ENCODE data around the gene HNRNPA0. TPM values are rescaled to one million over a fixed set of nuclear protein-coding genes. Genes with fewer than 3 reads are reported as not detected.

HNRNPA0 gene
- total RNA-seq, 1 experiment from 2014 or later = 68.5 TPM

- peaks cover 2% of the 10 kb centered on the region for H3K79me1 ChIP-seq (ENCODE audit: insufficient read depth, low read depth, low read length, poor library complexity, severe bottlenecking)
- no peak overlapping the region for H2BK120ac ChIP-seq (ENCODE audit: low read depth, low read length, poor library complexity, severe bottlenecking)
- no peak overlapping the region for H2BK12ac ChIP-seq (ENCODE audit: insufficient read length, low read depth, low read length)
- H2BK20ac ChIP-seq (ENCODE audit: low read depth, low read length, poor library complexity, severe bottlenecking) = no peak overlapping the region
- H4K91ac ChIP-seq (ENCODE audit: insufficient read length, low read depth, low read length) = no peak overlapping the region
- no peak overlapping the region for H3K18ac ChIP-seq (ENCODE audit: insufficient read length, low read depth, low read length)
- Mint-ChIP-seq H3K4me3 (no peak overlapping the region), H3K27me3 (ENCODE audit: low read depth) (no peaks in the 10 kb centered on the region), H3K9me3 (peaks cover 14 to 16% of the 10 kb centered on the region in 2 experiments), H3K4me1 (no peaks in the 10 kb centered on the region), H3K27ac (no peak overlapping the region), H3K36me3 (ENCODE audit: insufficient read depth in 1 of 3, low read depth in 3 of 3) (peaks cover 24 to 33% (median 31%) of the 10 kb centered on the region in 3 experiments)
- no peaks in the 10 kb centered on the region for H3K27me3 ChIP-seq (ENCODE audit: insufficient read depth, low read length)
- H2BK15ac ChIP-seq (ENCODE audit: low read depth, low read length) = no peak overlapping the region
- no peak overlapping the region for H3T11ph ChIP-seq (ENCODE audit: low read length)
- H3K14ac ChIP-seq (ENCODE audit: insufficient read depth, low read length) = no peak overlapping the region
- TF ChIP-seq, protein P1, sequence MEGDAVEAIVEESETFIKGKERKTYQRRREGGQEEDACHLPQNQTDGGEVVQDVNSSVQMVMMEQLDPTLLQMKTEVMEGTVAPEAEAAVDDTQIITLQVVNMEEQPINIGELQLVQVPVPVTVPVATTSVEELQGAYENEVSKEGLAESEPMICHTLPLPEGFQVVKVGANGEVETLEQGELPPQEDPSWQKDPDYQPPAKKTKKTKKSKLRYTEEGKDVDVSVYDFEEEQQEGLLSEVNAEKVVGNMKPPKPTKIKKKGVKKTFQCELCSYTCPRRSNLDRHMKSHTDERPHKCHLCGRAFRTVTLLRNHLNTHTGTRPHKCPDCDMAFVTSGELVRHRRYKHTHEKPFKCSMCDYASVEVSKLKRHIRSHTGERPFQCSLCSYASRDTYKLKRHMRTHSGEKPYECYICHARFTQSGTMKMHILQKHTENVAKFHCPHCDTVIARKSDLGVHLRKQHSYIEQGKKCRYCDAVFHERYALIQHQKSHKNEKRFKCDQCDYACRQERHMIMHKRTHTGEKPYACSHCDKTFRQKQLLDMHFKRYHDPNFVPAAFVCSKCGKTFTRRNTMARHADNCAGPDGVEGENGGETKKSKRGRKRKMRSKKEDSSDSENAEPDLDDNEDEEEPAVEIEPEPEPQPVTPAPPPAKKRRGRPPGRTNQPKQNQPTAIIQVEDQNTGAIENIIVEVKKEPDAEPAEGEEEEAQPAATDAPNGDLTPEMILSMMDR (conservative IDR thresholded peaks at IDR 0.05) = no peak
- no peak overlapping the region for H4K8ac ChIP-seq (replicated peaks; ENCODE audit: insufficient read length, low read depth, low read length)
- no peaks in the 10 kb centered on the region for H3K9me3 ChIP-seq (ENCODE audit: control insufficient read depth, low read depth, low read length)
- no peaks in the 10 kb centered on the region for H4K20me1 ChIP-seq (ENCODE audit: control insufficient read depth, insufficient read depth, insufficient read length)
- H3K4me1 ChIP-seq (ENCODE audit: insufficient read depth, low read length) = no peaks in the 10 kb centered on the region
- no peak overlapping the region for H3K4ac ChIP-seq (ENCODE audit: low read depth, low read length)
- H3K27ac ChIP-seq (ENCODE audit: insufficient read length, low read depth, low read length) = no peak overlapping the region
- no peak overlapping the region for H4K5ac ChIP-seq (ENCODE audit: insufficient read length, low read depth, low read length)
- no peak overlapping the region for H2BK5ac ChIP-seq (ENCODE audit: insufficient read length, low read length)
- H2AK5ac ChIP-seq (ENCODE audit: insufficient read length, low read length) = no peak overlapping the region
- H3K4me2 ChIP-seq (ENCODE audit: insufficient read depth, insufficient read length, low read length) = no peak overlapping the region
- H3K23ac ChIP-seq (ENCODE audit: insufficient read length, low read depth, low read length) = no peak overlapping the region
- H2AFZ ChIP-seq (ENCODE audit: low read length) = no peak overlapping the region
- H3K9ac ChIP-seq (ENCODE audit: extremely low read depth, insufficient read length, low read length) = no peak overlapping the region
- no peaks in the 10 kb centered on the region for H3K79me2 ChIP-seq (ENCODE audit: insufficient read depth, low read length)
- H3K56ac ChIP-seq (ENCODE audit: insufficient read length, low read depth, low read length) = no peak overlapping the region
- DNase-seq = no peak
- no peaks in the 10 kb centered on the region for H3K23me2 ChIP-seq (ENCODE audit: insufficient read length, low read depth, low read length, poor library complexity, severe bottlenecking)
Observed at GRCh38 chr5:137714946-137715345, 39.2 kb downstream of the HNRNPA0 start.
